ENCODE measurements around the gene LRRC4C.

LRRC4C gene

GRCh38 chr11:41459465-41460401 lies at the start of gene LRRC4C:
Gene LRRC4C, minus strand, starts transcription at chr11:41459652.
- no peak for DNase-seq

DNA sequence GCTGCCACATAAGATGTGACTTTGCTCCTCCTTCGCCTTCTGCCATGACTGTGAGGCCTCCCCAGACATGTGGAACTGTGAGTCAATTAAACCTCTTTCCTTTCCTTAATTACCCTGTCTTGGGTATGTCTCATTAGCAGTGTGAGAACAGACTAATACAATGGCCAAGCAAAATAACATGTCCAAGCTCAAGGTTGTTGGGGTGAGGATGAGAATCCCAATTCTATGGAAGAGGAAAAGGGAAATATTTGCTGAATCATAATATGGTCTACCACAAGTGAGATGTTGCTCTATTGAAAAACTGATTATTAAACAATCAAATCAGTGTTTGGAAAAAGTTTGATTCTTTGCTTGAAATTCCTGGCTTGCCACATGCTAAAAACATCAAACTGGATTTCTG lies 48.7 kb upstream of the LRRC4C start:
- no peak for DNase-seq

DNA sequence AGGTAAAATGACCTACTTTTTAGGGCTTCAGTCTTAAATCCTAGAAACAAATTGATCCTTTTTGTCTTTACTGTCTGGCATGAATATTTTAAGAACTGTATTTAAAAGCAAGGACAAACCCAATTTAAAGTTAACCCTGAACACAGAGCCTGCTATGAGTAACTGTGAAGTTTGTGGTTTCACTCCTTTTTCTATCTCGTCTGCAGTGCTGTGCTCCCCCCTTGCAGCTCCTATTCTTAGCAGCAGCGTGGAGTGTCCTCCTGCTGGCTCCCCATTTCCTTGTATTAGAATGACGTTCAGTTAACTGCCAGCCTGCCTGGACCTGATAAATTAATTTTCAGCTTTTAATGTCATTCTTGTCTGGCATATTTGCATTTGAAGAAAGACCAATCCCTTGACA lies 40.0 kb upstream of the LRRC4C start:
- DNase-seq = no peak

DNA sequence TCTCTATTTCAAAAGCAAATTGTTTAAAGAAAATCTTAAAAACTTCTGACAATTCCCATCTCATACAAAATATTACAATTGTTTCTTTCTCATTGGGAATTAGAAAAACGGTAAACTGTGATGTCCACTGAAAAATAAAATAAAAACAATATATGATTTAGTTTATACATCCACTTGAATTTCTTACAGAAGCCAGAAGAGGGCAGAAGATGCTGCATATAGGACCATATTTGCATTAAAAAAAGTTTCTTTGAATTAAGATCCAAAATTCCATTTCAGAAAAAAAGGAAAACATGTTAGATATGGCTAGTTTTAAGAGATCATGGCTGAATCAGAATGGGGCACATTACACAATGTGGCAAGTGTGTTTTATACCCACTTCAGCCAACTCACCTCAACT lies 39.3 kb upstream of the LRRC4C start:
- DNase-seq = no peak

- no peak for DNase-seq
Observed at GRCh38 chr11:41497974-41498373, 38.5 kb upstream of the LRRC4C start.

- DNase-seq = no peak
Observed at GRCh38 chr11:41494716-41495115, 35.3 kb upstream of the LRRC4C start.

GRCh38 chr11:41486424-41486823 lies 27.0 kb upstream of the LRRC4C start:
- no peak for DNase-seq

- no peak for DNase-seq
Observed at GRCh38 chr11:41483956-41484355, 24.5 kb upstream of the LRRC4C start.

- no peak for DNase-seq
Observed at GRCh38 chr11:41479179-41479578, 19.7 kb upstream of the LRRC4C start.

- DNase-seq = no peak
Observed at GRCh38 chr11:41461057-41461681, 1.7 kb upstream of the LRRC4C start.

- no peak for DNase-seq
Observed at GRCh38 chr11:41458641-41459040, 811 bp downstream of the LRRC4C start.

DNA sequence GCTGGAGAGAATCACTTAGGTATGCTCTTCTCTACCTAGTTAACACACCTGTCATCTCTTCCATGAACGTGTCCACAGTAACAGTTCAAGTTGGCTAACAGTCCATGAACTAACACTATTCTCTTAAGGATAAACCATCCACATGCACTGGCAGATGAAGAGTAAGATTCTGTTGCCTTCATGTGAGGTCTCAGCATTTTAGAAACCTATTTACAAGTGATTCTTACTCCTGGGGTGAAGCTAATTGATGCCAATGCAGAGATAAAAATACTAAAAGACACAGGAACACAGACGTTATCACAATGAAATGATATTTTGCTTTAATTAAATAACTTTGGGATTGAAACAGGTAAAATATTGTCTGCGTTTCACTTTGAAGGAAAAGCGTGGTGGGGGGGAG lies 1.3 kb downstream of the LRRC4C start:
- no peak for DNase-seq

- DNase-seq = no peak
Observed at GRCh38 chr11:41457216-41458014, 2.0 kb downstream of the LRRC4C start.

DNA sequence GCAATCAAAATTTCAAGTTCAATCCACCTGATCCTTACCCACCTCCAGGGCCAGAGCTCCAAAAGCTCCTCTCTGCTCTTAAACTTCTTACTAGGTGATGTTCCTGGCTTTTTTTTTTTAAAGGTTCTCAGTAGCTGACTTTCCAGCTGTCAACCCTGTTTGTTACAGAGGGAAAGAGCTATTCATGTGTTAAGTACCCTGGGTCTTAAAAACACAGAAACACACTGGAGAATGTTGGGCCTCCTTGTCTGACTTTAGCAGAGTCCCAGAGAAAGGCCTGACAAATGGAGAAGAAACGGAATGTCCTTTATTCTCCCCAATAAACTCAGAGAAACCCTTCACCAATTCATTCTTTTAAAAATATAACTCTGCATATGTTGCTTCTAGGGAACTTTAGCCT lies 3.2 kb downstream of the LRRC4C start:
- DNase-seq = no peak

DNA sequence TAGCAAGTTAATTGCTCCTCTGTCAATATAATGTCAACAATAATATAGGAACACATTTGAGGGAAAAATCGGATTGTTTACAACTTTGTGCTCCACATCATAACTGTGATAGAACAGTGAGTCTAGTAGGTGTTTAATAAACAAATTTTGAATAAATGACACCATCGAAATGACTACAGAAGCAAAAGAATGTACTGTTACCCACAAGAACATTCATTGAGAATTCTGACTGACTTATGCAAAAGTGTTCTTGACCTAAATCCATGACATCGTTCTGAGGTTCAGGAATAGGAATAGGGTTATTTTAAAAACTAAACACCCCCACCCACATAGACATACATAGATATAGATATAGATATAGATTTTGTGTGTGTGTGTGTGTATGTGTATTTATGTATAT lies 8.4 kb downstream of the LRRC4C start:
- no peak for DNase-seq

DNA sequence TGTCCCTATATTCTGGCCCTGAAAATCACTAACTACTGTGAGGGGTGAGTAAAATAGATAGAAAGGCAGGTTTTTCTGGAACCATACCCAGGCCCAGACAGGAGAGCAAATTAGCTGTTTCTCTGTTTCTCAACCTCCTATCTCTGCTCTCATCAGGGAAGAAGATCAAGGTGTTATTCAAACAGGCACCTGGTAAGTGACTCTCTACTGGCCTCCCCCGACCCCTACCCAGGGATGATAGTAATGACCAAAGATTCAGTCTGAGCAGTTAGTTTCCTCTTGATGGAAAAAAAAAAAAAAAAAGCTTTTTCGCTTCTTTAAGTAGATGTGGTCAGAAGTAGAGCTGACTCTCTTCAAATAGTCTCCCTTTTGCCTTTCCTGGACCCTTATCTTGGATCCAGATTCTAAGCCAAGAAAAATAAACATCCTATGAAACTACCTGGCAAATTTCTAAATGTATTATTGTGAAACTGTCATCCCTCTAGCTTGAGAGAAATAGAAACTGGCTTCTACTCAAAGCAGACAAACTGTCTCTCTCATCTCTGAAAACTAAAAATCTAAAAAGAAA lies 9.9 kb downstream of the LRRC4C start:
- DNase-seq = no peak

DNA sequence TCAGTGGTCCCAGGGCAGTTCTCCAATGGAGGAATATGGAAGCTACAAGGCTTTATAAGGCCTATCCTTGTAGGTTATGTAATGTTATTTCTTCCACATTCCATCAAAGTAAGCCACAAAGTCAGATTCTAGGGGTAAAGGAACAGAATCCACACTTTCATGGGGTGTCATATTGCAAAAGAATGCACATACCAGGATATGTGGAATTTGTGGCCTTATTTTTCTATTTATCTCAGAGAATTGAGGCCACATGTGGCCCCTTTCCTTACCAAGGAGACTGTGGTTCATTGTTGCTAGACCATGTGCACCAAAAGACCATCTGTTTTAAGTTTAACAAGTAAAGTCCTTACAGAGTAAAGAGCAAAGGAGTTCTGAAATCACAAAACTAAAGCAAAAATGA lies 12.9 kb downstream of the LRRC4C start:
- no peak for DNase-seq

DNA sequence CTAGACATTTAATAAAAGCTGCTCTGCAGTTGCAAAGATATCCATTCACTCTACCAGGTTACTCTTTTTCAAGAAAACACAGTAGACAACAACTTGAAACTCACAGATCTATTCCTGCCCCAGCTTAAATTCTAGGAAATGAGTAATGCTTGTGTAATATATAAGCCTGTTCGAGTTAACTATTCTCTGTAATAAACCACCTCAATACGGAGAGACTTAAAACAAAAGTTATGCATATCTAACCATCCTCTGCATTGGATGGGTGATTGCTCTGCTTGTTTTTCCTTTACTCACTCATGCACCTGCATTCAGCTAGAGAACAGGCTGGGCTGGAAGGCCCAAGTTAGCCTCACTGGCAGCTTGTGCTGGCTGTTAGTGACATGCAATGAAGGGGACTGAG lies 13.3 kb downstream of the LRRC4C start:
- DNase-seq = no peak

GRCh38 chr11:41437006-41437490 lies 22.4 kb downstream of the LRRC4C start:
- DNase-seq = no peak

DNA sequence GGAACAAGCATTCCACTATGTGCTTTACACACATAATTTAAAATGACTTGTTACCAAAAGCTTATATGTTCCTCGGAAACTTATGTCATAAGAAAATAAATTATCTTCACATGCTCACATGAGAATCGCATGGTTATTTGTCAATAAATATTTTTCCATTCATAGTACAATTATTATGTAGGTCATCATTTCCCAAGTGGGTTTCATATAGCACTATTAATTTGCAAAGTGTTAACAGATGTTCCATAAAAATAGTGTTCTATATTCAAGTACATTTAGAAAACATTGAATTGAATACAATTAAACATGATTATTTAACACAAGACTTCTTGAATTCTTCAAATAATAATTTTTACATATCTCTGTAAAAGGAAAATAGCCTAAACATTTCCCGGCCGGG lies 23.9 kb downstream of the LRRC4C start:
- no peak for DNase-seq

GRCh38 chr11:41431784-41432183 lies 27.7 kb downstream of the LRRC4C start:
- no peak for DNase-seq

- no peak for DNase-seq
Observed at GRCh38 chr11:41419901-41420300, 39.6 kb downstream of the LRRC4C start.

Data from CD4-positive, alpha-beta T cell treated with Interleukin-17A for 1 hour (primary cell).